NCI-H146 treated with DMSO at 0.1 percent for 48 hours (cell line): ENCODE results near the gene APEH.
A peak's percentile ranks its signal among the peaks of the same experiment; 100 is the strongest.

Source experiments
- DNase-seq: peaks from one replicate; lab custom pipeline; 2025; ENCODE audit not compliant: unreplicated experiment; lab: John Stamatoyannopoulos, UW

Gene APEH

DNA sequence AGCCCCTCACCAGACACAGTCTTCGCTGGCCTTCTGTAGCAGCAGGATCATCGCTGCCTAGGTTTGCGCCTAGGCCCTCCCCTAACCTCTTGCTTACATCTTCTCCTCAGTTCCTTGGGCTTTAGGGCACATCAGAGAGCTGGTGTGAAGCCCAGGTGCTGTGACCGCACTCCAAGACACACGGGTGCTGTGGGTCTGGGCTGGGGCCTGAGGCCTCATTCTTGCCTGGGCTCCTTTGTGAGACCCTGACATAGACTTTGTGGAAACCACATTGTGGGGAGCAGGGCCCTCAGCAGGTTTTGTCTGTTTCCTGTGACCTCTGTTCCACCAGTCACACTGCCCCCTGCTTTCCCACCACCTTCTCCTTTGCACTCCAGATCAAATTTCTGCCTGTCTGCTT, 37.3 kb downstream of the APEH start:
- DNase-seq = no peak

DNA sequence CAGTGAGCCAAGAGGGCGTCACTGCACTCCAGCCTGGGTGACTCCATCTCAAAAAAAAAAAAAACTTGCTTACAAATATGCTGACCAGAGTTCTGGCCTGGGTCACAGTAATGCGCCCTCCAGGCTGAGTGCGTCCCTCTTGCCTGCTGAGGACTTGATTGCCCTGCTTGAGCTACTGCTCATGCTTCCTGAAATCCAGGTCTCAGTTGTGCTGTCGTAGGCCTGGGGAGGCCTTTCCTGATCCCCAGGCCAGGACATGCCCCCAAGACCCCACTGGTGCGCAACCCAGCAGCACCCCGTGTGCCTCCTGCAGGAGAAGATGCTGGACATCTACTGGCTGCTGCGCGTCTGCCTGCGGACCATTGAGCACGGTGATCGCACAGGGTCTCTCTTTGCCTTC, 38.0 kb downstream of the APEH start:
- DNase-seq = no peak

- no peak for DNase-seq
Observed at GRCh38 chr3:49712631-49713317, 38.6 kb downstream of the APEH start.

- DNase-seq = no peak
Observed at GRCh38 chr3:49713336-49714105, 39.4 kb downstream of the APEH start.

GRCh38 chr3:49714728-49715550, 40.8 kb downstream of the APEH start:
- DNase-seq = no peak

GRCh38 chr3:49715611-49716121, 41.5 kb downstream of the APEH start:
- no peak for DNase-seq

DNA sequence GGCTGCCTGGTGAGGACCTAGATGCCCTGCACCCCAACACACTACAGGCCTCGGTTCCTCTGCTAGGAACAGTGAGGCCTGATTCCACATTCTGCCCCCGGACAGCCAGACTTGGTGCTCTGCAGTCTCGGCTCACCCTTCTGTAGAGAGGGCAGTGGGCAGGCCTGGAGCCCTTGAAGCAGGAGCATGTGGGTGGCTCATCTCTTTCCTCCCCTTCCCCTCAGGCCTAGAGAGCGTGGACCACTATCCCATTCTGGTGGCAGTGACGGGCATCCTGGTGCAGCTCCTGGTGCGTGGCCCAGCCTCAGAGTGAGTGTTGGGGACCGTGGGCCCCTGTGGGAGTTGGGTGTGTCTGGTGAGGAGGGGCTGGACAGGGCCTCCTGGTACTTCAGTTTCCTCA, 42.0 kb downstream of the APEH start:
- no peak for DNase-seq

DNA sequence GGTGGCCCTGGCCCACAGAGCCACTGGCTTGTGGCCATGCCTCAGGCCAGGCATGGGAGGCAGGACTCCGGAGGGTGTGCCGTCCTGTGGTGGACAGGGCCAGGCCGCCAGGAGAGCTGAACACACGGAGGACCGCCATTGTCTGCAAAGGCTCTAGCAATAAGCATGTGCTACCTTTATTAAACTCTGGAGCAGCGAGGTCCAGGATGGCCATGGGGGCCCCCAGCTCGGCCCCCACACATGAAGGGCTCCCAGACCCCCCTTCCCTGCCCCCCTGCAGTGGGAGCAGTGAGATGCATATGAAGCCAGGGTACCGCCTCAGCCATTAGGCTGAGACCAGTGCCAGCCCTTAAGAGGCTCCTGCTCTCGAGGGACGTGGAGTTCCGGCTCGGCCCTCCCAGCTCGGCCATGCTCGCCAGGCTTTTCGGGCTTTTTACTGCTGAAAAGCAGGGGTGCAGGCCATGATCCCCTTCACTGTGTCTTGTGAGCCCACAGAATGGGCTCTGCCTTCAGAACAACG, 42.6 kb downstream of the APEH start:
- DNase-seq = no peak

DNA sequence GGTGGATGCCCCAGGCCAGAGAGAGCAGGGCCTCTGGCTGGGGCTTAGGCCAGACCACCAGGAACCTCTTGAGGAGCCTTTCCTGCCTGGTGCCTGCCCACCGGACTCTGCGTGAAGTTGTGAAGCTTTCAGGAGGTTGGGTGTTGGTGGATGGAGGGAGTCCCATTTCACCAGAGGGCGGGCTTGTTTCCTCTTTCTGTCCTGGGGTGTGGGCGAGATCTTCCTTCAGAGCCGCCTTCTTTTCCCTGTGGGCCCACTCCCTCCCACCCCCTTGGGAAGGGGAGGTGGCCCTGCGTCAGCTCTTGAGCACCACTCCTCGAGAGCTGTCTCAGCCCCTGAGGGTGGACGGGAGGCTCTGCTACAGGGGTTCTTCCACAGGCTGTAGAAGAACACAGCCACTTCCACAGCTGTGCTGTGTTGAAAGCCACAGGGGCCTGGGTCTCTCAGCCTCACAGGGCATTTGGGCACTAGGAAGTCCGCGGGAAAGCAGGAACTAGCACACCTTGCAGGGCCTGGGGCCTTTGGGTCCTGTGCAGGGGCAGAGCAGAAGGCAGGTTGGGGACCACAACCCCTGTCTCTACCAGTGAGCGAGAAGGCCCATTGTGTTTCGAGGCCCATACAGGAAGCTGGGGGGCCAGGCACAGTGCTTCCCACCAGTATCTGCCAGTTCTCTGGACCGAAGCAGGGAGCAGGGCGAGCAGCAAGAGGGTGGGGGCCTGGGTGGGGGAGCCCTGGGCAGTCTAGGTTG, 43.2 kb downstream of the APEH start:
- DNase-seq = no peak

DNA sequence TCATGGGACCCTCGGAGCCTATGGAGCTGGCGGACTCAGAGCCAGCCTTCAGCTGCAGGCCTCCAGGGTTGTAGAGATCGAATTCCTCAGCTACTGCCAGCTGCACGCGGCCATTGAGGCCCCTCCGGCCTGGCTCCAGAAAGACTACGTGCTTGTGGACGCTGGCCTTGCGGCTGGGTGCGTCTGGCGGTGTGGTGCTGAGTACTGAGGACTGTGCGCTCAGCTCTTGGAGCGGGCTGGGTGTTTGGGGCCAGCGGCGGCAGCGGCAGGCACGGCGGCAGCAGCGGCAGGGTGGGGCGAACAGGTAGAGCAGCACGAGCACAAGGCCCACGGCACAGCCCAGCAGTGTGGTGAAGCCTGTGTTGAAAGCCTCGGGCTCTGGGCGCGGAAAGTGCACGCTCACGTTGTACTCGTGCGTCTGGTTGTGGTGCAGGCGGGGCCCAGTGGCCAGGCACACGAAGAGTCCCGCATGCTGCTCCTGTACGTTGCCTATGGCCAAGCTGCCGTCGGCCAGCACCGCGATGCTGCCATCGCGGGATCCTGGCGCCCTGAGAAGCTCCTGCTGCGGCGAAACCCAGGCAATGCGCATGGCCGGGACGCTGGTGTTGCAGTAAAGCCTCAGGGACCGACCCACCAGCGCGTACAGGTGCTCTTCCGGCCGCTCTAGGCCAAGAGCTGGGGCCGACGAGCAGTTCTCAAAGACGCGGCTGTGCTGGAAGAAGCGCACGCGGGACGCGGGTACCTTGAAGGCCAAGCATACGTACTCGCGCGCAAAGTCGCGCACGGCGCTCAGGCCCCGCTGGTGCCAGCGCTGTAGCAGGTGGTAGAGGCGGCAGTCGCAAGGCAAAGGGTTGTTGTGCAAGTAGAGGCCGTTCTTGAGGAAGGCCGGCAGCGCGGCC, 44.1 kb downstream of the APEH start:
- DNase-seq = no peak

DNA sequence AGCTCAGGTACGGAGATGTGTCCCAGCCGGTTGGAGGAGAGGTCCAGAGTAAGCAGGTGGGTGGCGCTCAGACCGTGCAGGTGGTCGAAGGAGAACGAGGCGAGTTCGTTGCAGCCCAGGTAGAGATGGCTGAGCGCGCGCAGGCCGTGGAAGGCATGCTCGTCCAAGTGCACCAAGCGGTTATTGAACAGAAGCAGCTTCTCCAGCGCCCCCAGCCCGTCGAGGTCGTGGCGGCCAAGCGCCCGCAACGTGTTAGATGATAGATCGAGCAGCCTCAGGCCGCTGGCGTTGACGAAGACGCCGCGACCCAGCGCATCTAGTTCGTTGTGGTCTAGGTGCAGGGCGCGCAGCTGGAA, 44.7 kb downstream of the APEH start:
- peak; percentile 29 for DNase-seq

DNA sequence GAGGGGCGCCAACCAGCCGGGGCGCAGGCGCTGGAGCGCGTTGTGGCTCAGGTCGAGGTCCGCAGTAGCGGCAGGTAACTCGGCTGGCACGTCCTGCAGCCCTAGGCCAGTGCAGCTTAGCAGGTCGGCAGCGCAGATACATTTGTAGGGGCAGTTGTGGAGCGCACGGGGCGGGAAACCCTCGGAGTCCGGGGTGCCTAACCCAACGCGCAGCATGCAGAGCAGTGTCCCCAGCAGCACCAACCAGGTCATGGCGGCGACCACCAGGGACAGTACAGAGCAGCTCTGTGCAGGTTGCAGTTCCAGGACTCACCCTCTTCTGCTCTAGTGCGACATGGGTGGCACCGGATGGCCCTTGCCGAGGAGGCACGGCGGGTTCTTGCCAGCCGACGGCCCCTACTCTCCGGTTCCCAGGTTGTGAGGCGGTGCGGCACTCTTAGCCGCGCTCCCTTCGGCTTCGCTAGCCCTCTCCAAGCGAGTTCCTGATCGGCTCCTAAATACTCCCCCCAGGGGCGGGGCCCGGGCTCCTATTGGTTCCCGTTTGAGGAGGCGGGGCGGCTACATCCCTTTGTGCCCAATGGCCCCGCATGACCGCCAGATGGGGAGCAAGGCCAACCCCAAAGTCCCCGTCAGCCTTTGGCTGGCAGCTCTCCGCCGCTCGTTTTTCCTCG, 45.2 kb downstream of the APEH start, which contains the start of gene AMIGO3:
Gene AMIGO3 (minus strand): TSS at position 471 of the 671 bp plus-strand sequence. CDS start 219 bp downstream, at position 252.
- peak; percentile 80 for DNase-seq

DNA sequence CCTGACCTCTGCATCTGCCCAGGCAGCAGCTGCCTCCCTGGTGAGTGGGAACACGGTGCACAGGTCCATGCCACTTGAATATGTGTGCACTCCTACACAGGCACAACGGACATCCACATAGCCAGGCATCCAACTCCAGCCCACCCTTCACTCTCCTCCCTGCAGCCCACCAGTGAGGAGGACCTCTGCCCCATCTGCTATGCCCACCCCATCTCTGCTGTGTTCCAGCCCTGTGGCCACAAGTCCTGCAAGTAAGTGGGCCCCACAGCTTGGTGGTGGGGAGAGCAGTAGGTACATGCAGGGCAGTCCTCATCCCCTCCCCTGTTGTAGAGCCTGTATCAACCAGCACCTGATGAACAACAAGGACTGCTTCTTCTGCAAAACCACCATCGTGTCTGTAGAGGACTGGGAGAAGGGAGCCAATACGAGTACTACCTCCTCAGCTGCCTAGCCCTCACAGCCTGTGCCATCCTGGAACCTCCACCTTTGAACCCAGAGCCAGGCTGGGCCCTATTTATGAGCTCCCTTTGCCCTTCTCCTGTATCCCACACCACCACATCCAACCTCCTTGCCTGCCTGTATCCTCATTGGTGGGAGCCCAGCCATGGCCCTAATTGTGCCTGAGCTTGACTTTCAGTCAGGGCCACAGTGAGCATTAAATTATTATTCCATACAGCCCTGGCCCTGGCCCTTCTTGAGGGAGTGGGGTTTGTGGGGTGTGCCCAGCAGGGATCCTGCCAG, 46.9 kb downstream of the APEH start:
- DNase-seq = no peak

- no peak for DNase-seq
Observed at GRCh38 chr3:49721596-49721895, 47.4 kb downstream of the APEH start.

DNA sequence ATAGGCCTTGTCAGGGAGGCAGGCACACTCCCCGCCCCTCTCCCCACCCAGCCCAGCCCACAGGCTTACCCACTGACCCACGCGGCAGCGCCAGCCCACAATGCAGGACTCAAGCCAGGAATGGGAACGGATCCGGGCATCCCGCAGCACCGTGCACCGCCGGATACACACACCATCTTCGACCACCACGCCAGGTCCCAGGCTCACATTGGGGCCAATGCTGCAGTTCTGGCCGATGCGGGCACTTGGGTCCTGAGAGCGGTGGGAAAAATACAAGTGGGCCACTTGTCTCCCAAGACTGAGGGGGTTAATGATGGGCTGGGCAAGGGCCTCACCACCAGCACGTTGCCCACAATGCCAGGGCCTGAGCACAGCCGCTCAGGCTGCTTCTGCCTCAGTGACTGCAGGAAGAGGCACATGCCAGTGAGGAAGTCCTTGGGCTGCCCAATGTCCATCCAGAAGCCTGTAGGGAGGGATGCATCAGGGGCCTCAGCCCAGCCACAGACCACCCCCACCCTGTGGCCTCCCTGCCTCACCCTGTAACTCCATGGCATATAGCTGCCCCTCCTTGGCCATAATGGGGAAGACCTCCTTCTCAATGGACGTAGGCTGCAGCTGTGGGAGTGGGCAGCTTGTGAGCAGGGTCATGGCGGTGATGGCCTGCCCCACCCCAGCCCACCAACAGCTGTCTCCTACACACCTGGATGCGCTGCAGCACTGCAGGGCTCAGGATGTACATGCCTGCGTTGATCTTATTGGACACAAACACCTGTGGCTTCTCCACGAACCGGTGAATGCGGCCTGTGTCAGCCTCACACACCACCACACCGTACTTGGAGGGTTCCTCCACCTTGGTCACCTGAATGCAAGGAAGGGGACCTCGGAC, 48.0 kb downstream of the APEH start:
- DNase-seq = no peak

DNA sequence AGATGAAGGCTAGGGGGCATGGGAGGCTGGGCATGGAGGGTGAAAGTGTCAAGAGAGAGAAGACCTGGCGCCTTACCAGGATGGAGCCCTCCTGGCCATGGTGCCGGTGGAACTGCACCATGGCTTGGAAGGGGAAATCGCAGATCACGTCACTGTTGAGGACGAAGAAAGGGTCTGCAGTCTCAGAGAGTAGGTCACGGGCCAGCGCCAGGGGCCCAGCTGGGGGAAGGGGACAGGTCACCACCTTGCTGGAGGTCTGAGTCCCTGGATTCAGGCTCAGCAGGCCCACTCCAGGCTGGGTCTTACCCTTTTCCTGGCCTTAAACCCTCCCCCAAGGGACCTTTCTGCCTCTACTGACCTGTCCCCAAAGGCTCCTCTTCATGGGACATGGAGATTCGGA, 48.7 kb downstream of the APEH start:
- no peak for DNase-seq

DNA sequence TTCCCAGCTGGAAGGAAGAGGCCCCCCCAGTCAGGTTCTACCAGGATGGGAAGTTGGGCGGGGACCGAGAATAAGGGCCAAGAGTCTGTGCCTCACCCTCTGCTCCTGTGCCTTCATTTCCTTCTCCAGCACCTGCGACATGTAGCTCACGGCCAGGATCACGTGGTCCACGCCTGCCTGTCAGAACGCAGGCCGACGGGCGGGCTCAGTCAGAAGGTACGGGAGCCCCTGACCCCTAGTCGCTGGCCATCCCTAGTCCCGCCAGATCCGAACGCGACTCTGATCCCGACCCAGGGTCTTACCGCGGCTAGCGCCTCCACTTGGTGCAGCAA, 49.1 kb downstream of the APEH start:
- peak; percentile 3 for DNase-seq
